GM18505 (cell line): ENCODE measurements around the gene MEI4.
"Not testable (repeated sequence)": the region's sequence is repeated elsewhere in the genome, so short reads cannot be mapped to it uniquely, and the experiment has no call there.

ENCODE experiments used
- ATAC-seq: cut with Tn5 transposase; IDR thresholded peaks from one replicate; pipeline ENCODE4 v1.9.1; 2021; ENCODE audit not compliant: unreplicated experiment
- POLR2A ChIP-seq: IDR thresholded peaks from 4 replicates; pipeline ENCODE4 v1.6.1; 2011; ENCODE audit warnings: borderline replicate concordance; ENCODE audit not compliant: insufficient read depth, insufficient read length; ENCODE audit errors: extremely low read depth

Gene MEI4

DNA sequence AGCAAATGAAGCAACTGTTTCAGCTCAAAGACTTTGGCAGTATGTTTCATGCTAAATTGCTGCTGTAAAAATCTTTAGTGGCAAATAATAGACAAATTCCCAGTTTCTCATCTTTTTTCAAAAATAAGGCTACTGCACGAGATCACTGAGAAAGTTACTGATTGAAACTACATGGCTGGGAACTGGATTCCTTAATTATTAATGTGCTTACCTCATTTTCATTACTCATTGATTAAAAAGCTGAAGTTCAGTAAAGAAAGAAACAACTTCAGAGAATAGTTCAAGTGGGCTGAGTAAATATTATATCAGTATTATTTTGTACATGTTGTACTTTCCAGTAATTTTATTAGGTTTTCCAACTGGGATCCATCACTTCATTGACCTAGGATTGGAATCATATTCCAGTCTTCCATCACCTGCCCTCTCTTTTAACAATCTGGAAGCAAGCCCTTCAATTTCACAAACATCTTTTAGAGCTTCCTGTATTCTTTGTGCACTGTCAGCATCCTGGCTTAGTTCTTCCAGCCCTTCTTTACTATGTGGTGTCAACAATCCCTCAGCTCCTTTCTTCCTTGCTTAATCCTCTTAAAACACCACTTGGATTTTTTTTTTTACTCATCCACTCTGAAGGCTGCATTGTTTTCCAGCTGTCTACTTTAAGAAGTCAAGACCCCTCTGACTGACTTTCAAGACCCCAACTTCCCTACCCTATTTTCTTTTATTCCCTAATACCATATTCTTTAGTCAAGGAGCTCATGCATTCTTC is 4.3 kb downstream of the MEI4 start:
- no peak for TF ChIP-seq POLR2A
- no peak for ATAC-seq

DNA sequence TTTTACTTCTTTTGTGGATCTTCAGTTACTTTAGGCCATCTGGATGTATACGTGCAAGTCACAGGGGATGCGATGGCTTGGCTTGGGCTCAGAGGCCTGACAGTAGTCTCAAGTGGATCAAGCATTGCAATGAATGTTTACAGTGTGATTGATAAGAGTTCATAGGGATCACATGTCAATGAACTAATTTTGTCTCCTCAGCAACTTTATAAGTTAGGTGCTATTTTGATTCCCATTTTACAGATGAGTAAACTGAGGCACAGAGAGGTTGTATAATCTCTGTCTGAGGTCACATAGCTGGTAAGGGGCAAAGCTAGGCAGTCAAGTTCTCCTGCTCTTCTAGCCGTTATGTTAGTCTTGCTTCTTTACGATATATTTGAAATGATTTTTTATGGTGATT is 13.5 kb downstream of the MEI4 start:
- no peak for TF ChIP-seq POLR2A
- no peak for ATAC-seq

DNA sequence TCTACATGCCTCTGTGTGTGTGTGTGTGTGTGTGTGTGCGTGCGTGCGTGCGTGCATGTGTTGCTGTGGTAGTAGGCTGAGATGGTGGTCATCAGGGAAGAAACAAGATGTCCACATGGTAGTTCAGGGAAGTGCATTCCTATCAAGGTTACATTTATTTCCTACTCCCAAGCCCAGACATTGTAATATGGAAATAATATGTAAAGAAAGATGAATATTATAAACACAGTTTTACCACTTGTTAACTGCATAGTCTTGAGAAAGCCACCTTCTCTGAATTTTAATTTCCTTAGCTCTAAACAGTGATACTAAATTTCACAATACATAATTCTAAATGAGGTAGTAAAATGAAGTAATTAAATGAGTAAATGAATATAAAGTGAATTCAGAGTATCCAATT is 14.0 kb downstream of the MEI4 start:
- TF ChIP-seq POLR2A, result no peak
- no peak for ATAC-seq

DNA sequence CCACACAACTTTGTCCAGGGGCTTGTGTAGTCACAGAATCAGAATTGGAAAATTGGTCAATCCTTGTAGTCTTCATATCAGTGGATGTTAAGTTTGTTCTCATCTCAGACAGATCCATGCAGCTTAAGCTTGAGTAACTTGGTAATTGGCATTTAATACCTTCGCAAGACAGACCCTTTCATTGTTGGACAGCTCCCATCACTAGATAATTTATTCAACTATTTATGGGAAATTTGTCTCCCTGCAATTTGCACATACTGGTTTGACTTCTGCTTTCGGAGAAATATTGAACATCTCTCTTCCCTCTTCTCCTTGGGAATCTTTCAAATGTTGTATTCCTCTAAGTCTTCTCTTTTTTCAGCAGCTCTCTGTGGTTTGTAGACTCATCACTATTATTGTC is 17.1 kb downstream of the MEI4 start:
- TF ChIP-seq POLR2A, result no peak
- no peak for ATAC-seq

DNA sequence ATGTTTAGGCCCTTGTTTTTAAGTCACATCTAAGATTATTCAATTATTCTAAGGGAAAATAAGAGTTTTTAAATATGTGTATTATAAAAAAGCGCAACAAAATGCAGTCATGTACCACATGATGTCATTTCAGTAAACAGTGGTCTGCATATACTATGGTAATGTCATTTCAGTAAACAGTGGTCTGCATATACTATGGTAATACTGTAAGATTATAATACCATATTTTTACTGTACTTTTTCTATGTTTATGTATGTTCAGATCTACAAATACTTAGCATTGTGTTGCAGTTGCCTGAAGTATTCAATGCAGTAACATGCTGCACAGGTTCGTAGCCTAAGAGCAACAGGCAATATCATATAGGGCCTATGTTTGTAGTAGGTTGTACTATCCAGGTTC is 21.4 kb downstream of the MEI4 start:
- no peak for TF ChIP-seq POLR2A
- no peak for ATAC-seq

DNA sequence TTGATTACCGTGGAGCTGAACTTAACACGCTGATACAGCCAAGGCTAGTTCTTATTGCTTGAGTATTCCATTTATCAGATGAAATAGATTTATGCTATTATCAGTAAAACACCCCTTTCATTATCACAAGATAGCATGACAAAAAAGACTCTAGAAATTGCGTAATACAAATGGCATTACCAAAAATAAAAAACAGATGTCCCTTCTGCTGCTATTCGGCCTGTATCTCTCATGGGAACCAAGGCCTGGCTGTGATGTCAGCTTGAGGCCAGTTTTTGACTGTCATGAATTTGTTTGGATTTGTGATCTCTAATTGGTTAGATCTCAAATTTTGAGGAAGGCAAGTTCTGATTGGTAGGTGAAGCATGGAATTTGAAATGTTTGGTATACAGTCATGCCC is 25.2 kb downstream of the MEI4 start:
- no peak for ATAC-seq
- TF ChIP-seq POLR2A, result no peak

DNA sequence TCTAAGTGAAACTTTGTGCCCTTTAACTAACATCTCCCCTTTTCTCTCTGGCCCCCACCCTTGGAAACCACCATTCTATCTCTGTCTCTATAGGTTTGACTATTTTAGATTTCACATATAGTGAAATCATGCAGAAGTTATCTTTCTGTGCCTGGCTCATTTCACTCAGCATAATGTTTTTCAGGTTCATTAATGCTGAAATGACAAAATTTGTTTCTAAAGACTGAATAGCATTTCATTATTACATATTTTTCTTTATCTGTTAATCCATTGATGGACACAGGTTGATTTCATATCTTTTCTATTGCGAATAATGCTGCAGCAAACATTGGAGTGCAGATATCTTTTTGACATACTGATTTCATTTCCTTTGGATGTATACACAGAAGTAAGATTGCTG is 30.7 kb downstream of the MEI4 start:
- no peak for ATAC-seq
- no peak for TF ChIP-seq POLR2A

DNA sequence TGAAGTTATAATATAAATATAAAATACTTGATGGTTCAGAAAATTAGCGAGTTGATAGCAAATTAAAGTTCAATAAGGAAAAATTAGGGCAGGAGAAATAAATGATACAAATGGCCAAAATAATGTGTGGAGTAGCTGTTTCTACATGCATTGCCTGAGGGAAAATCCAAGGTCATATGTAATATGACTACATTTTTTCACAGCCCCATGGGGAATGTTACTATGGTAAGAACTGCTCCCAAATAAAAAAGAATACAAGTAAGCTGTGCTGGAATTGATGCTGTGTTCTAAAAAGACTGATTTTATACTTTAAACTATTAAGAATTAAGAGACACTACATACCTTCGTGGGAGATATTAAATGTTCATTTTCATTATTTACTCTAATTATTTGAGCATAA is 34.1 kb downstream of the MEI4 start:
- no peak for ATAC-seq
- TF ChIP-seq POLR2A, result no peak

DNA sequence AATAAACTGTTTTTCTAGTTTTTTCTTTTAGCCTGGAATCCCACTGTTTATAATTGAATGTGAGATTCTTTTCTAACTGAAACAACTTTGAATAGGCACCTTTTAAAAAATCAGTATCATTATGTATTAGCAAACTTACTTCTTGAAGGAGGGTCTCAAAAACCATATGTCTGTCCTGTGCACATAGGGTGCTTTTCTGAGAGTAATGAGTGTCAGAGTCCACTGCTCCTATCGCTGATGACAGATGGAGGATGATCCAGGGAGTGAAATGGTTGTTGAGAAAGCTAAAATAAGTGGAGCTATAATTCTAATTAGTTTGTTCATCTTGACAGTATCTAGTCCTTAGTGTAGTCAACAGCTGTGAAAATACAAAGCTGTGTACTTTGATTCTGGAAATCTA is 35.8 kb downstream of the MEI4 start:
- TF ChIP-seq POLR2A, result no peak
- ATAC-seq, result no peak

DNA sequence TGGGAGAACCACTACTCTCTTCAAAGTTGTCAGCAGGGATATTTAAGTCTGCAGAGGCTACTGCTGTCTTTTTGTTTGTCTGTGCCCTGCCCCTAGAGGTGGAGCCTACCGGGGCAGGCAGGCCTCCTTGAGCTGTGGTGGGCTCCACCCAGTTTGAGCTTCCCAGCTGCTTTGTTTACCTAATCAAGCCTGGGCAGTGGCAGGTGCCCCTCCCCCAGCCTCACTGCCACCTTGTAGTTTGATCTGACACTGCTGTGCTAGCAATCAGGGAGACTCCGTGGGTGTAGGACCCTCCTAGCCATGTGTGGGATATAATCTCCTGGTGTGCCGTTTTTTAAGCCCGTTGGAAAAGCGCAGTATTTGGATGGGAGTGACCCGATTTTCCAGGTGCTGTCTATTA is 47.3 kb downstream of the MEI4 start:
- not testable (repeated sequence) for ATAC-seq

DNA sequence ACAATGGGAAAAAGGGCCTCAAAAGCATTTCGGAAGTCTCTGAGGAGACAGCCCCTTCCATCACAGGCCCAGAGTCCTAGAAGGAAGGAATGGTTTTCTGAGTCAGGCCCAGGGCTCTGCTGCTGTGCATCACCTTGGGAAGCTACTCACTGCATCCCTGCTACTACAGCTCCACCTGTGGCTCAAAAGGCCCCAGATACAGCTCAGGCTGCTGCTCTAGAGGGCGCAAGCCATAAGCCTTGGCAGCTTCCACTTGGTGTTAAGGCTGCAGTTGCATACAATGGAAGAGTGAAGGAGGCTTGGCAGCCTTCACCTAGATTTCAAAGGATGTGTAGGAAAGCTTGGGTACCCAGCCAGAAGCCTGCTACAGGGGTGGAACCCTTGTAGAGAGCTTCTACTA is 54.8 kb downstream of the MEI4 start:
- ATAC-seq, result no peak
- TF ChIP-seq POLR2A, result no peak

DNA sequence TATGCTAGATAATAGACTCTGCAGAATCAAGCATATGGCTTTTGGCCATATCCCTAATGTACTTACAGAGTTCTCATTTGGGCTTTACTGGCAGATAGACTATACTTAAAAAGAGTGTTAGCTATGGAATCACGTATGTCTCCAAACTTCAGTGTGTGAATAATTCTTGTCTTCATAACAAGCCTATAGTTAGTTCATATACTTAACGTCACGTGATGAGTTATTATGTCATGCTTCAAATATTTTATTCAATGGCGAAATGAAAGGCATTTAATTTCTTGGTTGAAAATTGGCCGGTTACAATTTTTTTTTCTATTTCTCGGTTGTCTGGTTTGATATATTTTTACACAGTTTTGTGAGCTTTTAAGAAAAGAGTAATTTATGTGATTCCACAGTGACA is 62.7 kb downstream of the MEI4 start:
- TF ChIP-seq POLR2A, result no peak
- no peak for ATAC-seq

DNA sequence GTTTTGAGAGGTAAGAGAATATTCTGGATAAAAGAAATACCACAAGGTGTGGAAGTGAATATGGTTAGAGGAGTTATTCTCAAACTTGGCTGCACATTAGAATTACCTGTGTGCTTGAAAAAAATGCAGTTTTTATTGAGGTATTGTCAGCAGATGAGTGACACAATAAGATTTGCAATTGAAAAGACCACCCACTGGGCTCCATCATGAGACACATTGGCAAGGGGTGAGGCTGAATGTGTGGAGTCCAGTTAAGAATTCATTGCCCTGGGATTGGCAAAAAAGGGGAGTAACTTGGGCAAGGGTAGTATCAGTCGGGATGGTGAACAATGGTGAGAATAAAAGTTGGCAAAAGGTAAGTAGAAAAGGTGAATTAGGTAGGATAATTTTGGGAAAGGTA is 63.5 kb downstream of the MEI4 start:
- TF ChIP-seq POLR2A, result no peak
- no peak for ATAC-seq

DNA sequence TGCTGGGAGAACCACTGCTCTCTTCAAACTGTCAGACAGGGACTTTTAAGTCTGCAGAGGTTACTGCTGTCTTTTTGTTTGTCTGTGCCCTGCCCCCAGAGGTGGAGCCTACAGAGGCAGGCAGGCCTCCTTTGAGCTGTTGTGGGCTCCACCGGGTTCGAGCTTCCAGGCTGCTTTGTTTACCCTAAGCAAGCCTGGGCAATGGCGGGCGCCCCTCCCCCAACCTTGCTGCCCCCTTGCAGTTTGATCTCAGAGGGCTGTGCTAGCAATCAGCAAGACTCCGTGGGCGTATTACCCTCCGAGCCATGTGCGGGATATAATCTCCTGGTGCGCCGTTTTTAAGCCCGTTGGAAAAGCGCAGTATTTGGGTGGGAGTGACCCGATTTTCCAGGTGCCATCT is 83.2 kb downstream of the MEI4 start:
- ATAC-seq, result not testable (repeated sequence)

DNA sequence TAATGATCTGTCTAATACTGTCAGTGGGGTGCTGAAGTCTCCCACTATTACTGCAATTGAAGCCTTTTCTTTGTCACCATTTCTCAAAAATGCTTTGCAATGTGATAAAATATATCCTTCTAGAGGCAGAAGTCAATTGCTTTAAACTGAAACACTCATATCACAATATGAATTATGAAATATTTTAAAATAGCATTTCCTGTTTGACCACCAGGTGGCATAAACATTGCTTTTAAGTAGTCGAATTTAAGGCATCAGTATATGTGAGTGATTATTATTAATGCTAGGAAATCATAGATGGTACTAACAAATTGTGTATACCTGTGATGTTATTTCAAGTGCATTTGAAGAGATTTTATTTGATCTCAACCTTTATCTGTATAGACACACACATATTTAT is 87.5 kb downstream of the MEI4 start:
- TF ChIP-seq POLR2A, result no peak
- no peak for ATAC-seq

DNA sequence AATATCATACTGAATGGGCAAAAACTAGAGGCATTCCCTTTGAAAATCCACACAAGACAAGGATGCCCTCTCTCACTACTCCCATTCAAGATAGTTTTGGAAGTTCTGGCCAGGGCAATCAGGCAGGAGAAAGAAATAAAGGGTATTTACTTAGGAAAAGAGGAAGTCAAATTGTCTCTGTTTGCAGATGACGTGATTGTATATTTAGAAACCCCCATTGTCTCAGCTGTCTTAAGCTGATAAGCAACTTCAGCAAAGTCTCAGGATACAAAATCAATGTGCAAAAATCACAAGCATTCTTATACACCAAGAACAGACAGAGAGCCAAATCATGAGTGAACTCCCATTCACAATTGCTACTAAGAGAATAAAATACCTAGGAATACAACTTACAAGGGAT is 99.3 kb downstream of the MEI4 start:
- not testable (repeated sequence) for ATAC-seq
